T follicular helper cell (primary cell): Measurements from ENCODE around the gene LY6G6D.

Experiments
- DNase-seq: peaks from one replicate; pipeline ENCODE4 v3.0.0-alpha.2; 2020; ENCODE audit warnings: low read depth

Gene LY6G6D

DNA sequence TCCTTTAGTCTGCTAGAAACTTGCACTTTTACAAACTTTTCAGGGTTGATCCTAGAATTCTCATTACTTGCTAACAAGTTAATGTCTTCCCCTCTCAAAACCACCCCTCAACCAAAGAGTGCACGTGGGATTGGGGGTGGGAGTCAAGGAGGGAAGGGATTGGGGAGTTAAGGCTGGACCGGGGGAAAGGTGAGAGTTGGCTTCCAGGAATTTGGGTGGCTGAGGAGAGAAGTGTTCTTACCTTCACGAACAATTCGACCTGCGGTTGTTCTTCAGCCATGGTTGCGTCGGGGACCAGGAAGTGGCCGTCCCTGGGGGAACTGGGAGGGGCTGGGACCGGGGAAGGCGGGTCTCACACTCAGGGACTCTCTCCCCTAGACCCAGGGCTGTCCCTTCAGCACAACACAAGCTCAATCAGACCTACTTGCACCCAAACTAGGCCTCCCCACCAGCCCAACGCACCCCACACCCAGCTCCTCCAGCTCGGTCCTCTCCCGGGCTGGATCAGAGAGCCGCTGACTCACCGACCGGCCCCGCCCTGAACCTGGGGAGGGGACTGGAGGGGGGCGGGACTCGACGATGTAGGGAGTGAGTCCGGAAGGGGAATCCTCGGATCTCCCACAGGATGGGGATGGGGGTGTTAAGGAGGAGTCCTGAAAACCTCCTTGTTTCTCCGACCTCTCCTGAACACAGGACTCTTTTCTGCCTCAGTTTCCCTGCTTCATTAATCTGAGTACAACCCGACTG, 21.0 kb downstream of the LY6G6D start, which contains the start of gene CLIC1:
Gene CLIC1 (minus strand): TSS at position 510 of the 747 bp plus-strand sequence. CDS start 230 bp downstream, at position 280.
- peak; percentile 71 for DNase-seq

DNA sequence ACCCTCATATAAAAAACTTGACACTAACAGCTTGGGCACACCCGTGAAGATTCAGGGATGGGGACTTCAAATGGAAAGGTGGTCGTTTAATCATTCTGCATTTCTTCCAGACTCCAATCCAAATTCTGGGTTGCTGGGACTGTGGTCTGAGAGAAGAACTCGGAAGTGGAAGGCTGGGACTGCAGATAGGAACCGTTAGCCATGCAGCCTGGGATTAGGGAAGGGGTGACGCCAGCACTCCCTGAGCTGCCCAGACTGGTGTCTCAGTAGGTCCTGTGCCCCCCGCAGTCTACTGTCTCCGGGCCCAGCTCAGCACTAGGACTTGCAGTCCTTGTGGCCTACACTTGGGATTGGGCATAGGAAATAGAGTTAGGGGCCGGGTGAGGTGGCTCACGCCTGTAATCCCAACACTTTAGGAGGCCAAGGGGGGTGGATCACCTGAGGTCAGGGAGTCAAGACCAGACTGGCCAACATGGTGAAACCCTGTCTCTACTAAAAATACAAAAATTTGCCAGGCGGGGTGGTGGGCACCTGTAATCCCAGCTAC, 21.7 kb downstream of the LY6G6D start:
- no peak for DNase-seq

DNA sequence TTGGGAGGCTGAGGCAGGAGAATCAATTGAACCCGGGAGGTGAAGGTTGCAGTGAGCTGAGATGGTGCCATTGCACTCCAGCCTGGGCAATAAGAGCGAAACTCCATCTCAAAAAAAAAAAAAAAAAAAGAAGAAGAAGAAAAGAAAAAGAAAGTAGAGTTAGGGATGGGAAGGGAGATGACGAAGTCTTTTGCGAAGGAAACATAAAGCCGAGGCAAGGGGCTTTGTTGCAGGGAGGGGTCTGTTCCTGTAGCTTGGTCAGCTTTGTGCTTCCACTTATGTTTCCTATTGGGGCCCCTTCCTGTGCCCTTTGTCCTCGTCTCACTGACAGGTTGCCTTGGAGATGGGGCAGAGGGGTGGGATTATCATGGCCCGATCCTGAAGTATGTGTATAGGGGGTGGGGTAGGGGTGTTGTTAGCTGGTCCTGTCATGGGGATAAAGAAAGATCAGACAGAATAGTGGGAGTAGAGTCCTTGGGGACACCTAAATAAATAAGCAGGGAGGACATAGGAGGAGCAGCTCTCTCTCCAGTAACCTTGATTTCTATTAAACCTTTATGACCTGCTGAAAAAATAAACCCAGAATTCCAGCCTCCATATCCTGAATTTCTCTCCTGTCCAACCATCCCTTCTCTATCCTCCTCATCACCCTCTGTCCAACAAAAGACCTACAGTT, 22.3 kb downstream of the LY6G6D start:
- DNase-seq, result no peak

DNA sequence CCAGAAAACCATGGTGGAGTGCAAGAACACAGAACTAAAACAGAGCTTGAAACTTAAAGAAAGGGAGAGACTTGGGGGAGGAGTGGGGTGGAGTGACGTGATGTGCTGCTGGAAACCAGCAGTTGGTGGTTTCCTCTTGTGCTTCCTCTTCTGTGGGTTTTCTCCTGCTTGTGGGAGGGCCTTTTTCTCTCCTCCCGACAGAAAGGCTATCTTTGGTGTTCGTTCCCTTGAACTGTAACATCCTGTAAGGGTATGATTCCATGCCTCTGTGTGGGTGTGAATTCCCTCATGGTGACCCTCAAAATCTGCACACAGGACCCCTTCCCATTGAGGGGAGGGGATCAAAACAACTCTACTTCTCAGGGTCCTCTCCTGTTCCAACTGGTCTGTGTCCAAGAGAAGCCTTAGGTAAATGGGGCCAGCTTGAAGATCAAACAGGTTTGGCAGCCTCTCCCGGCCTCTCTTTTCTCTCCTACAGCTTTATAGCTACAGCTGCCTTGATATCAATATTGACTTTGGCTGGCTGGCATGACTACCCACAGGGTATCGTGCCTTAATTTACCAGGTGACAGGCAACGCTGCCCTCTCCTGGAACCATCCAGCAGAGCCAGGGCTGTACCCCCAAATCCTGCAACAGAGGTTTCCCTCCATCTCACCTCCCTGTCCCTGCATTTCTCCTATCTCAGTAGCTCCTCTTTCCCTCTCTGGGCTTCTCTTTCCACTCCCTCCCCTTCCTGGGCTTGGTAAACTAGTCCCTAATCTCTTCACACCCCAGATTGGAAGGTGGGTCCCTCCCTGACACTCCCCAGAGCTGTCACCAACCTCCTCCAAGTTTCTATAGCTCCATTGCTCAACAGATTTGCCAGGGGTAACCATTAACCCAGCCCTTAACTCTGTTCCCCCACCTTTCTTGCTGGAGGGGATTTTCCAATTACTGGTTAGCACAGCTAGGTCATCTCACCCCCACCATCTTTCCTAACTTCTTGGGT, 23.1 kb downstream of the LY6G6D start:
- peak; percentile 67 for DNase-seq

DNA sequence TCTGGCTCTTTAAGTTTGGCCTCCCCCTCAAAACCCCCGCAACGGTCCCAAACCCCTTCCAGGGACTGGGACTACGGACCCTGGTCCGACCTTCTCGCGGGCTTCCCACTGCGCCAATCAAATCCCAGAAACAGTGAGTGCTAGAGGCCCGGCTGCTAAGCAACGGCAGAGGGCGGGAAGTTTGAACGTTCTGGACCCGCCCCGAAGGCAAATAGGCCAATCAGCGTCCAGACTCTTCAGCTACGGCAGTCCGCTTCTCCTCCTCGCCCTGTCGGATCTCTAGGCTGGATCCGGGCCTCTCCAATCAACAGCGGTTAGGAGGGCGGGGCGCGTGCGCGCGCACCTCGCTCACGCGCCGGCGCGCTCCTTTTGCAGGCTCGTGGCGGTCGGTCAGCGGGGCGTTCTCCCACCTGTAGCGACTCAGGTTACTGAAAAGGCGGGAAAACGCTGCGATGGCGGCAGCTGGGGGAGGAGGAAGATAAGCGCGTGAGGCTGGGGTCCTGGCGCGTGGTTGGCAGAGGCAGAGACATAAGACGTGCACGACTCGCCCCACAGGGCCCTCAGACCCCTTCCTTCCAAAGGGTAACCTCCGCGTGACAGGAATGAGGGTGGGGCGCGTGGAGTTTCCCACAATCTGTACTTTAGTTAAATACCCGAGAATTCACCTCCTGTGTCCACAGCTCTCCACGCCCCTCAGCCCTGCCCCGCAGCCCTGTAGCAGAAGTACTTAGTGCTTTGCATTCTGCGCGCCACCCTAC, 24.7 kb downstream of the LY6G6D start, which contains the start of gene MSH5:
Gene MSH5 (plus strand): TSS at position 367 of the 758 bp plus-strand sequence. CDS start 462 bp downstream, outside the sequence.
- peak; percentile 89 for DNase-seq

DNA sequence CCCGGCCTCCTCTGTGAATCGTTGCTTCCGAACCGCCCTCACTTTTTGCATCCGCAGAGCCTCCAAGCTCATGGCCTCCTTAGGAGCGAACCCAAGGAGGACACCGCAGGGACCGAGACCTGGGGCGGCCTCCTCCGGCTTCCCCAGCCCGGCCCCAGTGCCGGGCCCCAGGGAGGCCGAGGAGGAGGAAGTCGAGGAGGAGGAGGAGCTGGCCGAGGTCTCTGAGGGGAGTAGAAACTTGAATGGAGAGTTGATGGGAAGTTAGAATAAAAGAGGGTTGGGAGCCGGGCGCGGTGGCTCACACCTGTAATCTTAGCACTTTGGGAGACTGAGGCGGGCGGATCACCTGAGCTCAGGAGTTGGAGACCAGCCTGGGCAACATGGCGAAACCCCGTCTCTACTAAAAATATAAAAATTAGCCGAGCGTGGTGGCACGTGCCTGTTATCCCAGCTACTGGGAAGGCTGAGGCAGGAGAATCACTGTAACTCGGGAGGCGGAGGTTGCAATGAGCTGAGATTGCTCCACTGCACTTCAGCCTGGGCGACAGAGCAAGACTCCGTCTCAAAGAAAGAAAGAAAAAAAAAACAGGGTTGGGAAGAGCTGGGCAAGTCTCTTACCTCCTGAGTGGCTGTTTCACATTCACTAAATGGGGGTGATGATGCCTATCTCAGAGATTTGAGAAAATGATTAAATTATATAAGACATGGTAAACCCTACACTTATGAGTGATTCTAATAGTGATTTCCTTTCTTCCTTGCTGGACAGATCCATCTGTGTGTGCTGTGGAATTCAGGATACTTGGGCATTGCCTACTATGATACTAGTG, 25.5 kb downstream of the LY6G6D start:
- DNase-seq, result no peak

DNA sequence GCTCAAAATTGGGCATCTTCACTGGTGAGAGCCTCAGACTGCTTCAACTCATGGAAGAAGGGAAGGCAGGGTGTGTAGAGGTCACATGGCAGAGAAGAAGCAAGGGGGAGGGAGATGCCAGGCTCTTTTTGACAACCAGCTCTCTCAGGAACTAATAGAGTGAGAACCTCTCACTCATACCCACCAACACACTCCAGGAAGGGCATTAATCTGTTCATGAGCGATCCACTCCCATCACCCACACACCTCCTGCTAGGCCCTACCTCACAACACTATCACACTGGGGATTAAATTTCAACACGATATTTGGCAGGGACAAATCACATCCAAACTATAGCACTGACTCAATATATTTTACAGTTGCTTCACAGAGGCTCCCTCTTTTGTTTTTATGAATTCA, 26.7 kb downstream of the LY6G6D start:
- no peak for DNase-seq

DNA sequence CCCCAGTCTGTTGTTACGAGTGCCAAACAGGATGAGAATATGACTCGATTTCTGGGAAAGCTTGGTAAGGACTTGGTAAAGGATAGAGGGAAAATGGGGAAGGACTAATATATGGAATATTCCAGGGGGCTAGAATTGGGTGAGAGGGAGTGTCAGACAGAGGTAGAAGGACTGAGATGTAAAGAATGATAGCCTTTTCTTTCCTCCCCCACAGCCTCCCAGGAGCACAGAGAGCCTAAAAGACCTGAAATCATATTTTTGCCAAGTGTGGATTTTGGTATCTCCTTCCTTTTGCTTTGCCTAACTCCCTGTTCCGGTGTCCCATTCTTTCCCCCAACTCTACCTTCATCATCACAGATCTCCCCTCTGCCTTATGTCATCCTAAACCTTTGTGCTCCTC, 27.7 kb downstream of the LY6G6D start:
- no peak for DNase-seq

DNA sequence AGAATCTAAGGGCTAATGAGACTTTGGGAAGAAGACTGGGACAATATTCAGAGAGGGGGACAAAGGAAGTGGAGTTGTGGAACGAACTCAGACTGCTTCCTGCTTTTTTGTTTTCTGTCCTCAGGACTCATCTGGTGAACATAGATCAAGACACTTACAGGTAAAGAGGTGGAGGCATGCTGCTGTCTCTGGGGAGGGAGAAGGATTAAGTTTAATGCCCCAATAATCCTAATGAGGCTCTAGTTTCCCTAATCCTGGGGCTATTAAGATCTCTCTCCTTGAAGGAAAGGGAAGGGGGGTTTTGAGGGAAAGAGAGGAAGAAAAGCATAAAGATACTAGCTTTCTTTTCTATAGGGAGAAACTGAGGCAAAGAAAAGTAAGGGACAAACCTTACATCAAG, 29.3 kb downstream of the LY6G6D start:
- no peak for DNase-seq

DNA sequence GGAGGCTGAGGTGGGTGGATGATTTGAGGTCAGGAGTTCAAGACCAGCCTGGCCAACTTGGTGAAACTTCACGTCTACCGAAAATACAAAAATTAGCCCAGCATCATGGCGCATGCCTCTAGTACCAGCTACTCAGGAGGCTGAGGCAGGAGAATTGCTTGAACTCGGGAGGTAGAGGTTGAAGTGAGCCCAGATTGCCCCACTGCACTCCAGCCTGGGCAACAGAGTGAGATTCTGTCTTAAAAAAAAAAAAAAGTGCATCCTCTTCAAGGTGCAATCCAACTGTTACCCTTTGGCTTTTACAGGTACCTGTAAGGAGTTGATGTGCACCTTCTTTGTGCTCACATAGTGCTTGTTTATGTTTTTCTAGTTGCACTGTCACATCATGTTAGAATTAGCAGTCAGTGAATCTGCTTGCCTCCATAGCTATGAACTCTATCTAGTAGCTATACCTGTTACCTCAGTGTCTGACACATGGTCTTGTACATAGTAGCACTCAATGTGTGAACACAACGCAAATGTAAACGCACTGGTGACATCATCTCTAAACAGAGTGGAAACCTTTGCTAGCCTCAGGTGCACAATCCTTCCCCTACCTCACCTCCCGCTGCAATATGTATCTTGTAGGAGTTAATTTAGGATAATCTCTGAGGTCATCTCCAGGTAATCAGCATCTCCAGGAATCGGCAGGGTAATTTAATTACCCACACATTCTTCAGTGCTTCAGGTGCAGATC, 34.3 kb downstream of the LY6G6D start:
- no peak for DNase-seq

DNA sequence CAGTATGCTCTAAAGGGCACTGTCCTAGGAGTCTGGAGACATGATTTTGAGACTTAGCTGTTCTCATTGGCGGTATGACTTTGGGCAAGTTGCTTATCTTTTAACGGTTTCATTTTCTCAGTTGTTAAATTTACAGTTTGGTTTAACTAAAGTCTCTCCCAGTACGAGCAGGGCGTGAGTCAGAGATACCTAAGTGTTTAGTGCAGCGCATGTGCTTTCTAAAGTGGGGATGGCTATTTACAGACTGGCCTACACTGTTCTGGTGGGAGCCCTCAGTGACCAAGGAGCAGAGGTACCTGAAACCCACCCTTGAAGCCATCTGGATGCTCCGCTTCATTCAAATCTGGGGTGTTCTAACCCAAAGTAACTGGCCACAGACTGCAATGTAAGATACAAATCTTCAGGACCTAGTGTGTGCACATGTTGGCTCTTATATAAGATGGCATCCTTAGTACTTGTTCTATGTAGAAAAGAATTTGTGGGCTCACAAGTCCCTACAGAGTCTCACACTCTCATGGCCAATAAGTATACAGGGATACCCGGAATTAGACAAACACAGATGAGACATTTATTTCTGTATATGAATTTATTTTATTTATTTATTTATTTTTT, 35.4 kb downstream of the LY6G6D start:
- DNase-seq, result no peak

DNA sequence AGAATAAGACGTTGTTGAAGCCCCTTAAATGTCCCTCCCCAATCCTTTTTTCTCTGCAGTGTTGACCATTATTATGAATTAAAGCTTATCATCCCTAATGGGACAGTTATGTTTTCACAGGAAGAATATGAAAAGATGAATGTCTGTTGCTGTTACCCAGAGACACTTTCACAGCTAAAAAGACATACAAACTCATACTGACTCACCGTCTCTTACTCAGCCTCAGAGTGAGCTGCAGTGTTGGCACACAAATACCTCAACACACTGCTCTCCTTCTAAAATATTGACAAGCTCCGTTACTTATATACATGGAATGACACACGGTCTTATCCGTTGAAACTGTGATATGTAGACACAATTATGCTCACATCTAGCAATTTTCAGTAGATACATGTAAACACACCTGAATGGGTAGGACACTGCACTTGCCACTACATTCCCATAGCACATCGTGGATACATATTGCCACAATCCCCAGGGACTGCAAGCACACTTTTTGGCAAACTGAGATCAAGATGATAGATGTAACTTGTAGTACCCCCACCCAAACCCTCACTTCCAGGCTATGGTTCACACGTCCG, 37.7 kb downstream of the LY6G6D start:
- DNase-seq, result no peak

DNA sequence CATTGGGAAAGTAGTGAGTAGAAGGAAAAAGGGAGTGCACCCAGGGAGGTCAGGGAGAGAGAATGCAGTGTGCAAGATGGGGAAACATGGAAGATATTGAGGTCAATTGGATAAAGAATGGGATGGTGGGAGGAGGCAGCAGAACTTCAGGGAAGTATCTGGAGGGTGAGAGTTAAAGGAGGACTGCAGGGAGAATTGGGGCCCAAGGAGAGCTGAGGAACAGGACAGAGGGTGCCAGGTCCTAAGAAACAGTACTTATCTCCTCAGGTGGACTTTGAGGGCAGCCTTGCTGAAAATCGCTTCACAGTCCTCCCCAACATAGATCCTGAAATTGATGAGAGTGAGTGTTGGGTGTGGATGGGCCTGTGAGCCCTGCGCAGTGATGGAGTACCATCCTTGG, 43.1 kb downstream of the LY6G6D start:
- no peak for DNase-seq

DNA sequence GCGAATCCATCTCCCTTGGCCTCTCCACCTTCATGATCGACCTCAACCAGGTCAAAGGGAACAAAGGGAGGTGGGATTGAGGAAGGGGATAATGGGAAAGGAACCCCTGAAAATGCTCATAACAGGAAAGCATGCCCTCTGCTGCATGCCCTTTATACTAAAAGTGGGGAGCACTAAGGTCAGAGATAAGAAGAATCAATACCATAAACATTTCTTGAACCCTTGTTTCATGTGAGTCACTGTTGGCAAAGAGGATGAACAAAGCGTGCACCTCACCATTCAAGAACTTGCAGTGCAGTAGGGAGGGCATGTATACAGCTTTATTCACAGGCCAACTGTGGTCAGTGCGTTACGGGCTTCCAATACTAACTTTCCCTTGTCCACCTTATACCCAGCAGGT, 45.6 kb downstream of the LY6G6D start:
- no peak for DNase-seq

DNA sequence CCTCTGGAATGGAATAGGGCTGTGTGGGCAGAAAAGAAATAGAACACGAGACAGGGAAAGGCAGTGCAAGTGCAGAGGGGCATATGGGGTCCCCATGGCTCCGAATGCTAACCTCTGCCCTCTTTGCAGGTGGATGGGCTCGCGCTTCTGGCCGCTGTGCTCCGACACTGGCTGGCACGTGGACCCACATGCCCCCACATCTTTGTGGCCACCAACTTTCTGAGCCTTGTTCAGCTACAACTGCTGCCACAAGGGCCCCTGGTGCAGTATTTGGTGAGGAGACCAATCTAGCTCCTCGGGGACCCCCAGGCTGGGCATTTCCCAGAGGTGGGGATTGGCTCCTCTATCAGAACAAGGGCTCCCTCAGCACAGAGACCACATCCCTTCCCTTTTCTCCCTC, 46.2 kb downstream of the LY6G6D start:
- no peak for DNase-seq

DNA sequence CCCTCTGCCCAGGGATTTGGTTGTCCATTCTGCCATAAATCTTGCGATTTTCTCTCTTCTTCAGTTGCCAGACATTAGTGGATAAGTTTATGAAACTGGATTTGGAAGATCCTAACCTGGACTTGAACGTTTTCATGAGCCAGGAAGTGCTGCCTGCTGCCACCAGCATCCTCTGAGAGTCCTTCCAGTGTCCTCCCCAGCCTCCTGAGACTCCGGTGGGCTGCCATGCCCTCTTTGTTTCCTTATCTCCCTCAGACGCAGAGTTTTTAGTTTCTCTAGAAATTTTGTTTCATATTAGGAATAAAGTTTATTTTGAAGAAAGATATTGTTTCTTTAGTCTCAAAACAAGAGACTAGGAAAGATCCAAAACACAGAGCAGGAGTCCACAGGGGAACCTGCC, 47.2 kb downstream of the LY6G6D start, which contains the start of gene SAPCD1:
Gene SAPCD1 (plus strand): TSS at position 301 of the 400 bp plus-strand sequence. CDS start 399 bp downstream, outside the sequence.
- no peak for DNase-seq

DNA sequence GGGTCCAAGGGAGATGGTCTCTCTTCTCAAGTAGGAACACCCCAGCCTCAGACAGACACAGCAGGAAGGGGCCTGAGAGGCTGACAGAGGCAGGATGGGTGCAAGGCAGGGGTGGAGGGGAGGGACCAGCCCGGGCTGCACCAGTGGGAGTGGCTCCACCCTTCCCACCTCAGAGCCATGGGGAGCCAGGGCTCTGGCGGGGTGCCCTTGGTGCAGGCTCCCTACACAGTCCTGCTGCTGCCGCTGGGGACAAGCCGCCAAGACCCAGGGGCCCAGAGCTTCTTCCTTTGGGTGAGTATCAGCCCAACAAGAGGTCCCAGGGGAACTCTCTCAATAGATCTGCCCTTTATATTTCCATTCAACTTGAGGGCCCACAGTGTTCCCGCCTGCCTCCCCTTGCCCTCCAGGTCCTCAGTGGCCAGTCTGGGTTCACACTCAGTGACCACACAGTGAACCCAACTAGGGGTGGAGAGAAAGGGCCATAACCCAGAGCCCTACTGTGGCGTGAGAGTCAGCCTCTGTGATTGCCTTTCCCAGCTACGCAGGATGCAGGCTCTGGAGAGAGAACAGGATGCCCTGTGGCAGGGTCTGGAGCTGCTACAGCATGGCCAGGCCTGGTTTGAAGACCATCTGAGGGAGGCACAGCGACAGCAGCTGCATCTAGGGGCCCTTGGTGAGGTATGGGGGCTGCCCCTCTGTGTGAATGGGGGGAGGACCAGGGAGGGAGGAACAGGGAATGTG, 47.9 kb downstream of the LY6G6D start:
- no peak for DNase-seq

DNA sequence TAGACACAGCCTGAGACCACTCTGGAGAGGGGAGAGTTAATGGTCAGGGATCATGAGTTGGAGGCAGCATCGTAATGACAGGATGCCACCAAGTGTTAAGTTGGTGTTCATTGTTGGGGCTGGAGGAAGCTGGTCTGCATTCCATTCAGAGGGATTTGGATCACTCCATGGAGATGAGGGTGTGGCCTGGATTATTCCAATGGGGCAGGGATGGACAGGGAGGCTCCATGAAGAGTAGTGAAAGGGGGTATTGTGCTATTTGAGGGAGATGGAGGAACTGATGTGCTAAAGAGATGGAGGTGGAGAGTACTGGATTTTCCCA, 48.4 kb downstream of the LY6G6D start:
- no peak for DNase-seq
